HCEC 1CT (cell line): ENCODE measurements around the gene PVRIG.
"Not testable (repeated sequence)": the region's sequence is repeated elsewhere in the genome, so short reads cannot be mapped to it uniquely, and the experiment has no call there.

Experiments
- DNase-seq: peaks from one replicate; pipeline ENCODE4 v3.0.0-alpha.2; 2017

PVRIG gene

DNA sequence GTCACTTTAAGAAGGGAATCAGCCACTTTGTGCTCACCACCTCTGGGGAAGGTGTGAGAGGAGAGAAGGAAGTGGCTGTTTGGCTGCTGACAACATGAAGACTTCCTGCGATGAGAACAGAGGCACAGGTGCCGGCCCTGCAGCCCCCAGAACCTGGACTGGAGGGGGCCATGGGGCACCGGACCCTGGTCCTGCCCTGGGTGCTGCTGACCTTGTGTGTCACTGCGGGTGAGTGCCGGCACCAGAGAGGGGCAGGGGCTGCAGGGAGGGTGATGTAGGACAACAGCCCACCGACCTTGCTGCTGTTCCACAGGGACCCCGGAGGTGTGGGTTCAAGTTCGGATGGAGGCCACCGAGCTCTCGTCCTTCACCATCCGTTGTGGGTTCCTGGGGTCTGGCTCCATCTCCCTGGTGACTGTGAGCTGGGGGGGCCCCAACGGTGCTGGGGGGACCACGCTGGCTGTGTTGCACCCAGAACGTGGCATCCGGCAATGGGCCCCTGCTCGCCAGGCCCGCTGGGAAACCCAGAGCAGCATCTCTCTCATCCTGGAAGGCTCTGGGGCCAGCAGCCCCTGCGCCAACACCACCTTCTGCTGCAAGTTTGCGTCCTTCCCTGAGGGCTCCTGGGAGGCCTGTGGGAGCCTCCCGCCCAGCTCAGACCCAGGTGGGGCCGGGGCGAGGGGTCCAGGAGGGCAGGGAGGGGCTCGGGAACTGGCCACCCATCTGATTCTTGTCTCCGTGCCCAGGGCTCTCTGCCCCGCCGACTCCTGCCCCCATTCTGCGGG, at the start of gene PVRIG:
Gene PVRIG (plus strand): TSS at position 149 of the 785 bp plus-strand sequence. CDS start 22 bp downstream, at position 171.
- DNase-seq, result not testable (repeated sequence)

DNA sequence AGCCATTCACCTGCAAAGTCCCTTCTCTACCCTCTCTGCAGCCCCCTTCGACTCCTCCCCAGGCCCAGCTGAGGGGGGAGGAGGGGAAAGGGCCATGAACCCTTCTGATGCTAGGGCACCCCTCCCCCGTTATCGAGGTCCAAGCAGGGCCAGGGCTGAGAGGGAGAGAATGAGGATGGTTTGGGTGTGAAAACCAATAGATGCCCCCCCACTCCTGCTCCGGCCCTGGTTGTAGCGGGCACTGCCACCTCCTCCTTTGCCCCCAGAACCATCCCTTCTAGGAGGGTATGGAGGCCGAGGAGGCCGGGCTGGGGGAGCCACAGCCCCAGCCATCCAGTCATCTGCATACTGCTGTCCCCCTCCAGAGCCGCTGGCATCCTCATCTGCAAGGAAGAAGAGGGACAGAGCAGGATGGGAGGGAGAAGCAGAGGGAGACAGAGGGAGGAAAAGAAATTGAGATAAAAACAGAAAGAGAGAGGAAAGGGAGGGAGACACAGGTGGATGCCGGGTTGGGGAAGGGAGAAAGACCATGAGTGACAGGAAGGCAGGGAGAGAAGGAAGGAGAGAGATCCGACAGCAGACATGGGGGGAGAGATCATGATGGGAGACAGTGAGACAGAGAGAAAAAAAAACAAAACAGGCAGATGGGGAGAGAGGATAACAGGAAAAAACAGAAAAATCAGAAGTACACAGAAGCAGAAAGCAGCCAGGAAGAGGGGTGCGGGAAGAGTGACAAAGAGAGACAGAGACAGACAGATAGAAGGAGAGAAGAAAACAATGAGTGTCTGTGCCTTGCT, 49.5 kb upstream of the PVRIG start:
- no peak for DNase-seq

DNA sequence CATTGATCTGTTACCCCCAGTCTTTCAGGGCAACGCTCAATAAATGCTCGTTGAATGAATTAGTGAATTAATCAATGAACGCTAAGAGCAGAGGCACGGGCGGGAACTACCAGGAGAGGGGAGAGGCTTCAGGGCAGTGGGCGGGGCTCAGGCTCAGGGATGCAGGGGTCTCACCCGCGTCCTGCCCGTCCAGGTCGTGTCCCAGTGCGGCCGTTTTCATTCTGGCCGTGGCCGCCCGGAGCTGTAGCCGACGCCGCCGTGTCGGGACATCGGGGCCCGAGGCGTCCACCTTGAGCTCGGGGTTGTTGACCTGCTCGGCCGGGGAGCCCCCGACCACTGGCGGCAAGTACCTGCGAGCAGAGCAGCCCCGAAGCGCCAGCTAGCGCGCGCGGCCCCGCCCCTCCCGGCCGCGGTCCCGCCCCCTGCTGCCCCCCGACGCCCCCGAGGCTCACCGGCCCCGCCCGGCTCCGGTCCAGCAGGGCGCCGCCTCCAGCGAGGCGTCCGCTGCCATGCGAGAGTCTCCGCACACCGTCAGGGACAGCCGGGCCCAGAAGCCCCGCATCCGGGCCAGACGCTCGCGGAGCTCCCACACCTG, 48.6 kb upstream of the PVRIG start:
- DNase-seq, result no peak

DNA sequence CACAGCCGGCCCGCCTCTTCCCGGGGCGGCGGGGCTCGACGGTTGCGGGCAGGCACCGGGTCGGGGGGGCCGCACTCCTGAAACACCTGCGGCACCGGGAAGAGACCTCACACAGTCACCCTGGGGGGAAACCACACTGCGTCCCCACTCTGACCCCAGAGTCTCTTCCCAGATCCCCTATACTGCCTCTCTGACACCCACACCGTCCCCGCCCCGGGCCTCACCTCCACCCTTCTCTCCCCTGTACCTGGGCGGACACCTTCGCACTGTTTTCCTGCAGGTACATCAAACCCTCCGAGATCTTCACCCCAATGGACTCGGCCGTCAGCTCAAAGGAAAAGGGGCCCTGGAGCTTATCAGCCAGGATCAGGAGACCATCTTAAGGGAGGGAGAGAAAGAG, 47.9 kb upstream of the PVRIG start:
- DNase-seq, result no peak

DNA sequence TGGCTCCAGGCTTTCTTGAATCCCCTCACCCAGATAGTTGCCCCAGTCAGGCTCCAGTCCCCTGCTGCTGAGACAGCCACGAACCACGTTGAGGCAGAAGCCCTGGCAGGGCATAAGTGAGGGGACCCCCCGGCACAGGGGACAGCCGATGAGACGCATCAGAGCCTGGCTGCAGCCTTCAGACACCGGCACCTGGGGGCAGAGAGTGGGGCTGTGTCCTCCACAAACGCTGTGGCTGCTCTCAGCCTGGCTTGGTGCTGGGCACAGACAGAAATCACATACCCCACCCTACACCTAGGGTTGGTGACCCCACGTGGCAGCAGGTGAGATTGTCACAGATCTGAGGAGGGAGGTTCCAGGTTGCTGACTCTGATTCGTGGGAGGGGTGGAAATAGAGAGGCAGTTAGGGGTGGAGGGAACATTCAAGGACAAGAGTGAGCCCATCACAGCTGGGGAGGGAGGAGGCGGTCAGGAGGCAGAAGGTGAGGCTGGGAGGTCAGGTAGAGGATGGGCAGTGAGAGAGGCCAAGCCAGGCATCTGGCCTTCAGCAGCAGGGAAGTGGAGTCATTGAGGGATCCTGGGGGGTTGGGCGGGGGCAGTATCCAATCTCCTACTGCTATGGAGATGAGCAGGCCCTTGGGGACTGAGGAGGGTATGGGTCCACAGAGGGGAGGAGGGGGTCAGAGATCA, 45.8 kb upstream of the PVRIG start:
- DNase-seq, result no peak

DNA sequence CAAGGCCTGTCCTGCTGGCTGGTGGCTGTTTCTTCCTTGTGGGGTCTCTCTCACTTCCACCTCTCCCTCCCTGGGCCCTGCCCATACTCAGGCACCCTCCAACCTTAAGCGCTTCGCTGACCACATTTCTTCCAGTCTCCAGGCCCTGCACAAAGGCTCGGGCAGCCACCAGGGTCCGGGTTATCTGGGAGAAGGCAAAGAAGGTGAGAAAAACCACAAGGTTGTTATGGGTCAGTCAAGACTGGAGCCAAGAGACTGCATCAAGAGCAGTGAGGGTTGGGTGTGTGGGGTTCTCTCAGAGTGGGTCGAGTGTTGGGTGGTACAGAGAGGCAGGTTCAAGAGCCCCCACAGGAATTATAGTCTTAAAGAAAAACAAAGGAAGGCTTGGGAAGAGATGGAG, 45.2 kb upstream of the PVRIG start:
- no peak for DNase-seq

DNA sequence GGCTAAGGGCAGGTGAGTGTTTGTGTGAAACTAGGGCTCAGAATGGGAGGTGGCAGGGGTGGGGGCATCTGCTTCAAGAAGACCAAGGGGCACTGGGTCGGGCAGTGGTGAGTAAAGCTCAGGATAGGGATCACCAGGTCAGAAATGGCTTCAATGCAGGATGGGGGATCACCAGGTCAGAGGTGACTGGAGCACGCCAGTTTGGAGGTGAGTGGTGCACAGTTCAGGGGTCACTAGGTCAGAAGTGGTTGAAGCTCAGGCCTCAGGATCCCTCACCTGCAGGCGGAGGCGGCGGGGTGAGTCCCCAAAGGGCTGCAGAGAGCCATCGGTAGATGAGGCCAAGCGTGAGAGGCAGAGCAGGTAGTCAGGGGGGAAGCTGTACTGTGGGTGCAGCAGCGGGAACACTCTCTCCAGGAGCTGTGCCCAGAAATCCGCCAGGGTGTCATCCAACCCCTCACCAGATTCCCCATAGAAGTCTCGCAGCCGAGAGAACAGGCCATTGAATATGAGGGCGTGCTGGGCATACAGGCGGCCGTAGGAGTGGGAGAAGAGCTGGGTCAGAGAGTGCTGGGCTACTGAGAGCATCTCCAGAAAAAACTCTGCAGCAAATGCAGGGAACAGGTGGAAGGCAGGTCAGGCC, 44.3 kb upstream of the PVRIG start:
- no peak for DNase-seq

DNA sequence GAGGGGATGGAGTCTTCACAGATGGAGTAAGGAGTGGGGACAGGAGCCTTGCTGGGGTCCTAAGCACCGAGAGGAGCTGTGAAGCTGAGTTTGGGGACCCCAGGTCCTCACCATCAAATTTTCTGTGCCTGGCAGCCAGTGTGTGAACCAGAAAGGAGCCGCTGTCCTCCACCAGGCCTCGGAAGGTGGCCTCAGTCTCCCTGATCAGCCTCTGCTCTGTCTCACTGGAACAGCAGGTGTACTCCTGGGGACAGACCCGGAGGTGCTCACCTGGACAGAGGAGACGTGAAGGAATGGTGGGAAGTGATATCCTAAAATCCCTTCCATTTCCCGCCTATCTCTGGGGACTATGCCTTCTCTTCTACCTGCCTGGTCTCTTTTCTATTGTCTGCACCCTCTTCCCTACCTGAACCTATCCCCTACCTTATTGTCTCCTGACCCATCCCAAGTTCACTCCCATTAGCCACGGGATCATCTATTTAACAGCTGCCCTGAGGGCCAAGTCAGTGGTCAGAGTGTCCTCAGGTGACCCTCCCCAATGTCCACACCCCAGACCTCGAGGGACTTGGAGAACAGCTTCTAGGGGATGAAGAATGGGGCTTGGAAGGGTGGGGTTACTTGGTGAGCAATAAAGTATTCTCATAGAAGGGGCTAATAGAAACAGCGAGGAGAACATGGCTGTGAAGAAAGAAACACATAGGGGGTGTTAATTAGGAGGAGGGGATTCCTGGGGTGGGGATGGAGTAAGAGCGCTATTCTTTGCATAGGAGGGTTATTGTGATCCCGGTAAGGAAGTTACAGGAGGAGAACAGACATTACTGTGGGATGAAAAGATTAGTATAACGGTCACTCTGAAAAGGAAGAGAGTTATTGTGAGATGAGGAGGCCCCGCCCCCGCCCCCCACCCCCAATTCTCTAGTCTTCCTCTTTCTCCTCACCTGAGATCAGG, 43.4 kb upstream of the PVRIG start:
- no peak for DNase-seq

DNA sequence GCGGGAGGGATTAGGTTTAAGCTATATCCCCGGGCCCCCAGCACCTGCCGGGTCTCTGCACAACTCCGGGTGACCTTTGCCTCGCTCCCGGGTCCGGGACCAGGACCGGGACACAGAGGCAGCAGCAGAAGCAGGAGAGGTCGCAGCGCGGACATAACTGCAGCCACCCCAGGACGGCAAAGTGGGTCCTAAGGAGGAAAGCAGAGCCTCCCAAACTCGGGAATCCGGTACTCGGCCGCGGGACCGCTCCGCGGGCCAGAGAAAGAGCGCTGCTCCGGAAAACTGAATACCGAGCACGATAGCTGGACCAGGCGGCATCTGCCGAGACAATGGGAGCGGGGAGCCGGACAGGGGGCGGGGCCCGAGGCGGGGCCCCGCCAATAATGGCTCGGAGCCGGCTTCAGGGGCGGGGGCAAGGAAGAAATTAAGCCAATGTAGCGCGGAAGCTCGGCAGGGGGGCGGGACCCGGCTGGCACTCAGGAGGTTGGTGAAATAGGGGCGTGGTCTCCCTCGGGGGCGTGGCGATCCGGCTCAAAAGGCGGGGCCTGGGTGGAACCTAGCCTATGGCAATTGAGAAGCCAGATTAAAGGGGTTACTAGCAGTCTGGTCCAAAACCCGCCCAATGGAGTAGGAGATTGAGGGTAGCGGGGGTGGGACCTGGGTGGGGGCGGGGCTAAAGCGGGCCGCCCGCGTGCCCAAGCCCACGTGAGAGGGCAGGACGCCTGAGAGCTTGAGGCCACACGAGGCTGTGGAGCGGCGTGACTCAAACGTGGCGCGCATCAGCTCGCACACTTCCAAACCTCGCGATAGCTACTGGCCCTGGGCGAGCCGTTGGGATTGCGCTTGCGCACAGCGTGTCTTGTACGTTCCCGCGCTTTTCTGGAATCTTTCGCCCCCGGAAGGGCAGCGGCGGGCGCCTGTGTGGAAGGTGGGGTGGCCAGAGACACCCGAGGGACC, 42.4 kb upstream of the PVRIG start, which contains the start of the genes GPC2 and STAG3:
Gene GPC2 (minus strand): TSS at position 337 of the 957 bp plus-strand sequence. CDS start 182 bp downstream, at position 155.
Gene STAG3 (plus strand): TSS at position 874 of the 957 bp plus-strand sequence. CDS start 2,639 bp downstream, outside the sequence.
- DNase-seq, result peak; percentile 91

DNA sequence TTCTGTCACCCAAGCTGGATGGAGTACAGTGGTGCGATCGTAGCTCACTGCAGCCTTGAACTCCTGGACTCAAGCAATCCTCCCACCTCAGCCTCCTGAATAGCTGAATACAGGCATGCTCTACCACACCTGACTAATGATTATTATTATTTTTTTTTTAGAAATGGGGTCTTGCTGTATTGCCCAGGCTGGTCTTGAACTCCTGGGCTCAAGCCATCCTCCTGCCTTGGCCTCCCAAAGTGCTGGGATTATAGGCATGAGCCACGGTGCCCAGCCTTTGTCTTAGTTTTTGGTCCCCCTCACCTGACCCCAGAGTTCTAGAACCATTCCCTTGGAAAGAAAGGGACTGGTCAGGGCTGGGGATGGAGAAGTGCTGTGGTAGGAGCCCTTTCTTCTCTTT, 39.7 kb upstream of the PVRIG start:
- not testable (repeated sequence) for DNase-seq

DNA sequence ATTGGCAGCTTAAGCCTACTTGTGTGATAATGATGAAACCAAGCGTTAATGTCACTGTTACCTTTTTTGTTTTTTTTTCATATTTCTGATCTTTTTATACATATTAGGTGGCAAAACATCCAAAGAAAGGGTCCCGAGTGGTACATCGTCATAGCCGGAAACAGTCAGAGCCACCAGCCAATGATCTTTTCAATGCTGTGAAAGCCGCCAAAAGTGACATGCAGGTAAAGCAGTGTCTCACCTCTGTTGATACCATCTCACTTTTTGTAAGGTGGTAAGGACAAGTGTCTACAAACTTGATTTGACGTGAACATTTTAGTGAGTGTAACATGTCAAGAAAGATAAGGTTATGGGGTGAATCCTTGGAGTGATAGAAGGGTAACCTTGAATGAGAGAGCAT, 37.1 kb upstream of the PVRIG start:
- DNase-seq, result not testable (repeated sequence)

DNA sequence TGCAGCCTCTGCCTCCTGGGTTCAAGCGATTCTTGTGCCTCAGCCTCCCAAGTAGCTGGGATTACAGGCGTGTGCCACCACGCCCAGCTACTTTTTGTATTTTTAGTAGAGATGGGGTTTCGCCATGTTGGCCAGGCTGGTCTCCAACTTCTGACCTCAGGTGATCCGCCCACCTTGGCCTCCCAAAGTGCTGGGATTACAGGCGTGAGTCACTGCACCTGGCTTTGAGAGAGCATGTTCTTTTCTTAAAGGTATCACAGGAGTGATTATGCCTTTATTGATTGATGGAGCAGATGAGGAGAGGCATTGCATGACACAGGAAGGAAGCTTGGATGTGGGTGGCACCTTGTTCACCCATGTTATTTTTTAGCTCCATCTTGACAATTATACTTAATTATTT, 36.7 kb upstream of the PVRIG start:
- not testable (repeated sequence) for DNase-seq

DNA sequence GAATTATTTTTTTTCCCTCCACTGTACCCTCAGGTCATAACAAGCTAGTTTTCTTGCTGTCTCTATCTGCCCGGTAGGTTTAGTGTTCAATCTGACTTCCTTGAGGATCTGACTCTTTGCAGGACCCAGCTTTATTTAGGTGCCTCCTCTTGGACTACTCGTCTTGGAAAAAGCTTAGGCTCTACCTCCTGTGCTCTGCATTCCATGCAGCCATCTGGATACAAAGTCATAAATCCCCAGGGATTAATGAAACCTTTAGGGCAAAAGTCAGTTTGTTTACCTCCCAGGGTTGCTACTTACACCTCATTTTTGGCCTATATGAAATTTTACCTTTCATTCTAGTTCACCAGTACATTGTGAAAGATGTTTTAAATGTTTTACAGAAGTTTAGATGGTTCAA, 34.0 kb upstream of the PVRIG start:
- no peak for DNase-seq

DNA sequence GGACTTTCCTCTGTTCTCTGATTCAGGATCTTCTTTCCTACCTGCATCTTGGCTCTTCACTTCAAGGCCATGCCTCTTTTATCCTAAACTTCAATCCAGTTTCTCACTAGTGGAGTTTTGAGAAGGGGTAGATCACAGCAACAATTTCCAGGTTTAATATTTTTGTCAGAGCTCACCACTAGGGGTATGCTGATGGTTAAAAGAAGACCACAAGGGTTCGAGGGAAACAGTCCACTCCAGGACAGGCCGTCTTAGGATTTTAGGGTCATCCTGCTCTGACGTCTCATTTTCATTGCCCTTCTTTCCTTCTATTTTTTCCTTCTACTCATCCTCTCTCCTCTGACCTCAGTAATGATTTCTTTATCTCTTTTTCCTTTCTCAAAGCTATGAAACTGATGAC, 30.7 kb upstream of the PVRIG start:
- DNase-seq, result no peak

DNA sequence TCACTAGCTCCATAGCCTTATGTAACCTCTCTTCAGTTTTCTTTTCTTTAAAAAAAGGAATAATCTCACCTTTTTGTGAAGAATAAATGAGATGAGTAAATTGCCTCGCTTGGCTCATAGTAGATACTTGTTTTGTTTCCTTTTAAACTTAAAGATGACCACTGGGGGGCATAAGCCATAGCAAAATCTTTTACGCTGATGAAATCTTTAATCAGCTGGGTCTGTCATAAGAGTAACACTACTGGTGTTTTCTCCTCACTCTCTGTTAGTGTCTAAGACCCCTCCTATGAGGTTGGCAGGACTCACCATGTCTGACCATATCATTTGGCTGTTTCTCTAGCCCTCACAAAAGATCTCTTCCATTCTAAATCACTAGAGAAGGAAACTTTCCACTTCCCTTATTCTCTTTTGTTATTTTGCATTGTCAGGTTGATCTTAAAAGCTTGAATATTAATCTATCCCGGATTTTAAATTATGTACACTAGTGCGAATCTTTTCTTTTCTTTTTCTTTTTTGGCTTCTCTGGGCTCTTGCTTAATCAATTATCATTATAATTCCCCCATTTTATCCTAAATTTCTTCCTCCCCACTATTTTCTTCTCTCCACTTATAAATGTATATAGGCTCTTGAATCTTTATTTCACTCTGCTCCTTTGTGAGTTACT, 29.6 kb upstream of the PVRIG start:
- peak; percentile 47 for DNase-seq

DNA sequence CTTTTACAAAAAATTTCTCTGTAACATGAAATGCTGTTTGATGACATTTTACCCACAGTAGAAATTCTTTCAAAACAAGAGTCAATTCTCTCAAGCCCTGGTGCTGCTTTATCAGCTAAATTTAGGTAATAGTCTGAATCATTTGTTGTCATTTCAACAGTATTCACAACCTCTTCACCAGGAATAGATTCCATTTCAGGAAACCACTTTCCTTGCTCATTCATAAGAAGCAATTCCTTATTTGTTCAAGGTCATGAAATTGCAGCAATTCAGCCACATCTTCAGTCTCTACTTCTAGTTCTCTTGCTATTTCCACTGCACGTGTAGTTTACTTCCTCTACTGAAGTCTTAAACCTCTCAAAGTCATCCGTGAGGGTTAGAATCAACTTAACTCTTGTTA, 28.0 kb upstream of the PVRIG start:
- peak; percentile 29 for DNase-seq

DNA sequence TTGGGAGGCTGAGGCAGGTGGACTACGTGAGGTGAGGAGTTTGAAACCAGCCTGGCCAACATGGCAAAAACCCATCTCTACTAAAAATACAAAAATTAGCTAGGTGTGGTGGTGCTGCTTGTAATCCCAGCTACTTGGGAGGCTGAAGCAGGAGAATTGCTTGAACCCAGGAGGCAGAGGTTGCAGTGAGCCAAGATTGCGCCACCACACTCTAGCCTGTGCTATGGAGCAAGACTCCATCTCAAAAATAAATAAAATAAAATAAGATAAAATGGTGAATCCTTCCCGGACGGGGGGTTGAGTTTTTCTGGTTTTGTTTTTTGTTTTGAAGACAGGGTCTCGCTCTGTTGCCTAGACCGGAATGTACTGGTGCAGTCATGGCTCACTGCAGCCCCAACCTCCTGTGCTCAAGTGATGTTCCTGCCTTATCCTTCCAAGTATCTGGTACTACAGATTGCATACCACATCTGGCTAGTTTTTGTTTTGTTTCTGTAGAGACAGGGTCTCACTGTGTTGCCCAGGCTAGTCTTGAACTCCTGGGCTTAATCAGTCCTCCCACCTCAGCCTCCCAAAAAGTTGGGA, 27.4 kb upstream of the PVRIG start:
- DNase-seq, result not testable (repeated sequence)

DNA sequence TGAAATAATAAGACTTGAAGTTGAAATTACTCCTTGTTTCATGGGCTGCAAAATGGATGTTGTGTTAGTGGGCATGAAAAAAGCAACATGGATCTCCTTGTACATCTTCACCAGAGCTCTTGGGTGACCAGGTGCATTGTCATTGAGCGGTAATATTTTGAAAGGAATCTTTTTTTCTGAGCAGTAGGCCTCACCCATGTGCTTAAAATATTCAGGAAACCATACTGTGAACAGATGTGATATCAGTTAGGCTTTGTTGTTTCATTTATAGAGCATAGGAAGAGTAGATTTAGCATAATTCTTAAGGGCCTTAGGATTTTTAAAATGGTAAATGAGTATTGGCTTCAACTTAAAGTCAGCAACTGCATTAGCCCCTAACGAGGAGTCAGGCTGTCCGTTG, 26.8 kb upstream of the PVRIG start:
- no peak for DNase-seq

DNA sequence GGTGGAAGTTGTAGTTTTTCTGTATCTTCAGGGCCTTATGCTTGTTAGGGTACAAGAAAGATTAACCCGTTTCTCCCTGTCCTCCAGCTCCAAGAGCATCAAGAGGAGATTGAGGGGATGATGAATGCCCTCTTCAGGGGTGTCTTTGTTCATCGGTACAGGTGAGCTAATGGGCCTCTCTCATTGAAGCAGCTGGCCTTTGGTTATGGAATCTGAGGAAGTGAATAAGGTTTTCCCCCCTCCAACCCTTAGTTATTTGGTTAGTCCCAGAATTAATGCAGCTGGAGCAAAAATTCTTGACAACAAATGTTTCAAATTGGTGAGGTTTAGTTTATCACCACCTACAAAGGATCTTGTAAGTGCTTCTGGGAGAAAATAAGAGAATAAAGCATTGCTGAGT, 24.5 kb upstream of the PVRIG start:
- no peak for DNase-seq
